ENCODE measurements around the gene ELMO1. TPM values are rescaled to one million over a fixed set of nuclear protein-coding genes. Genes with fewer than 3 reads are reported as not detected.
A peak's percentile ranks its signal among the peaks of the same experiment; 100 is the strongest.

The ELMO1 gene
- total and polyA plus RNA-seq, 2 of the 13 experiments (the other 11 are each of a cell fraction or from before 2014, with no cell fraction given), result 0.11 to 0.17 TPM

DNA sequence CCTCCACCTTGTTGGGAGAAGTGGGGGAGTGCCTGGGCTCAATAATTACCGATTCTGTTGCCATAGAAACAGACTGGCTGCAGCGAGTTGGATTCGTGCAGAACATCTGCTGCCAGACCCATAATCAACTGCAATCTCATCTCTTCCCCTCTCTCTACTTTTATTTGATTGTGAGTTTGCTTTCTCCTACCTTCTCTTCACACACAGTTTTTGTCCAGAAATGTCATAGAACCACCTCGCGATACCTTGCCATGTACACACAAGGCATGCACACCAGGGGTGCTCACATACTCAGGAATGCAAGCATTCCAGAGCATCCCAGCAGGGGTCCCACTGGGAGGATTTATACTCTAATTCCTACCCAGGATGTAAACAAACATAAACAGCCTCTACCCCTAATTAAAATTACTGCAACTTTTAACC lies 462.1 kb downstream of the ELMO1 start:
- Histone ChIP-seq H2AFZ (ENCODE audit: low read length) (no peak overlapping the region), H3K27me3 (ENCODE audit: control insufficient read depth in 1 of 2, insufficient read depth in 2 of 2, low read length in 2 of 2) (no peaks in the 10 kb centered on the region), H3K9me3 (ENCODE audit: low read length) (no peaks in the 10 kb centered on the region), H3K79me2 (ENCODE audit: insufficient read depth, low read length) (no peaks in the 10 kb centered on the region), H3K4me1 (ENCODE audit: insufficient read depth, low read length) (peaks cover 43% of the 10 kb centered on the region), H3K36me3 (replicated peaks in 1 of 2; ENCODE audit: control insufficient read depth in 1 of 2, insufficient read depth in 2 of 2, low read length in 2 of 2) (no peaks in the 10 kb centered on the region), H3K4me3 (replicated peaks in 1 of 3; ENCODE audit: insufficient read depth in 1 of 3, low read depth in 2 of 3, low read length in 3 of 3) (no peak overlapping the region), H3K27ac (ENCODE audit: extremely low read length, insufficient read depth, low read length) (no peak overlapping the region), H3K9ac (ENCODE audit: insufficient read depth, low read depth, low read length) (no peak overlapping the region), H3K4me2 (ENCODE audit: low read depth, low read length) (no peak overlapping the region), H4K20me1 (ENCODE audit: insufficient read depth, low read length) (no peaks in the 10 kb centered on the region)
- FAIRE-seq (no peak), DNase-seq (ENCODE audit: low spot score) (no peak), ATAC-seq (peak; percentile 47)
- in situ Hi-C loops (cut with HindIII; ENCODE audit: extremely low pct_ligation_motif_present, low pct_unique_long_range_greater_than_20kb) (no loop called here), intact Hi-C loops (cut with micrococcal nuclease; ENCODE audit: unreplicated experiment) (loop anchor here (2.0 kb wide), 1 partner anchor 212 kb away; no protein-coding TSS in a partner anchor)
- POLR2A ChIA-PET, result interaction anchor here (1.4 to 8.1 kb wide), 2 partner anchors 15 to 29 kb away, joined by 4 to 112 read pairs; no protein-coding TSS in a partner anchor
- BruUV-seq (replicated peaks), result no TSS peak
- TF ChIP-seq RFX3 (CRISPR knock-in tag; IDR thresholded peaks at IDR 0.05), result no peak
- TF ChIP-seq, protein P1, sequence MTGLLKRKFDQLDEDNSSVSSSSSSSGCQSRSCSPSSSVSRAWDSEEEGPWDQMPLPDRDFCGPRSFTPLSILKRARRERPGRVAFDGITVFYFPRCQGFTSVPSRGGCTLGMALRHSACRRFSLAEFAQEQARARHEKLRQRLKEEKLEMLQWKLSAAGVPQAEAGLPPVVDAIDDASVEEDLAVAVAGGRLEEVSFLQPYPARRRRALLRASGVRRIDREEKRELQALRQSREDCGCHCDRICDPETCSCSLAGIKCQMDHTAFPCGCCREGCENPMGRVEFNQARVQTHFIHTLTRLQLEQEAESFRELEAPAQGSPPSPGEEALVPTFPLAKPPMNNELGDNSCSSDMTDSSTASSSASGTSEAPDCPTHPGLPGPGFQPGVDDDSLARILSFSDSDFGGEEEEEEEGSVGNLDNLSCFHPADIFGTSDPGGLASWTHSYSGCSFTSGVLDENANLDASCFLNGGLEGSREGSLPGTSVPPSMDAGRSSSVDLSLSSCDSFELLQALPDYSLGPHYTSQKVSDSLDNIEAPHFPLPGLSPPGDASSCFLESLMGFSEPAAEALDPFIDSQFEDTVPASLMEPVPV (CRISPR knock-in tag; IDR thresholded peaks at IDR 0.05), result no peak
- no peak for TF ChIP-seq ATF7 (IDR thresholded peaks at IDR 0.05)
- no peak for TF ChIP-seq ATF7 (CRISPR knock-in tag; IDR thresholded peaks at IDR 0.05)
- WGBS (ENCODE audit: low lambda C conversion rate), result 99% methylated on average over 5 of the region's 5 CpGs
- CTCF ChIA-PET (ENCODE audit: low intra/inter-chr PET ratio, low total read pairs), result interaction anchor here (0.8 to 2.9 kb wide), 3 partner anchors 19 to 212 kb away, joined by 4 to 19 read pairs (median 6); no protein-coding TSS in a partner anchor

DNA sequence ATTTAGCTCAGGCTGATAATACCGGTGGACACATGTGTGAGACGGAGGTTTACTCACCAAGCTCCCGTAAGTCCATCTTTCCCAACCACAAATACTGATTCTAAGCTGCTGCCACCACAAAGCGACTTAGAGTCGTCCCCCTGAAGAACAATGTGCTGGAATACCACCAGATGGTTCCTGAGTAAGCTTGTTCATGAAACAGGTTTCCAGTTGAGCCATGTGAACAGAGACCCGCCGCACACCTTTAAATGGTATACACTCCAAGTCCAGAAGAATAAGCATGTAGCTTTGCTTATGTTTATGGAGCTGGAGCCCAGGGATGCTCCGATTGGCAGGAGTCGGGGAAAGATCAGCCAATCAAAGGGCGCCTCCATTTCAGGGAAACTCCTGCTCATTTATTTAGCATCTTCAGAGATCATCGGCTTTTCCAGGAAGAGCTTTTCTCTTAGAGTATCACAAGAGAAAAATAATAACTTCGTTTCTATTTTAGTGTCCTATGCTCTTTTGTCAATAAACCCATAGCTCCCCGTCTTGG lies 462.7 kb downstream of the ELMO1 start:
- DNase-seq (ENCODE audit: low spot score) (no peak), ATAC-seq (no peak), FAIRE-seq (no peak)
- Histone ChIP-seq H3K27ac (ENCODE audit: extremely low read length, insufficient read depth, low read length) (no peak overlapping the region), H2AFZ (ENCODE audit: low read length) (no peak overlapping the region), H3K9ac (ENCODE audit: insufficient read depth, low read depth, low read length) (no peak overlapping the region), H3K4me2 (ENCODE audit: low read depth, low read length) (no peak overlapping the region), H3K9me3 (ENCODE audit: low read length) (no peaks in the 10 kb centered on the region), H3K79me2 (ENCODE audit: insufficient read depth, low read length) (no peaks in the 10 kb centered on the region), H3K4me3 (replicated peaks in 1 of 3; ENCODE audit: insufficient read depth in 1 of 3, low read depth in 2 of 3, low read length in 3 of 3) (no peak overlapping the region), H4K20me1 (ENCODE audit: insufficient read depth, low read length) (no peaks in the 10 kb centered on the region), H3K27me3 (ENCODE audit: control insufficient read depth in 1 of 2, insufficient read depth in 2 of 2, low read length in 2 of 2) (no peaks in the 10 kb centered on the region), H3K4me1 (ENCODE audit: insufficient read depth, low read length) (peaks cover 45% of the 10 kb centered on the region), H3K36me3 (replicated peaks in 1 of 2; ENCODE audit: control insufficient read depth in 1 of 2, insufficient read depth in 2 of 2, low read length in 2 of 2) (no peaks in the 10 kb centered on the region)
- intact Hi-C loops (cut with micrococcal nuclease; ENCODE audit: unreplicated experiment) (loop anchor here (2.0 kb wide), 1 partner anchor 213 kb away; no protein-coding TSS in a partner anchor), in situ Hi-C loops (cut with HindIII; ENCODE audit: extremely low pct_ligation_motif_present, low pct_unique_long_range_greater_than_20kb) (no loop called here)
- 96% methylated on average over 13 of the region's 13 CpGs for WGBS (ENCODE audit: low lambda C conversion rate)
- ChIA-PET POLR2A (interaction anchor here (1.4 to 8.1 kb wide), 2 partner anchors 15 to 30 kb away, joined by 4 to 112 read pairs; no protein-coding TSS in a partner anchor), CTCF (ENCODE audit: low intra/inter-chr PET ratio, low total read pairs) (no interaction called here)
- TF ChIP-seq ZNF615 (CRISPR knock-in tag; IDR thresholded peaks at IDR 0.05; ENCODE audit: borderline replicate concordance), result no peak
- no peak for TF ChIP-seq ZNF282 (IDR thresholded peaks at IDR 0.05; ENCODE audit: partially characterized antibody)
- TF ChIP-seq DMAP1 (CRISPR knock-in tag; IDR thresholded peaks at IDR 0.05), result no peak
- TF ChIP-seq SYNCRIP (IDR thresholded peaks at IDR 0.05; ENCODE audit: insufficient read depth, low read depth, low read length), result no peak
- TF ChIP-seq, protein P2, sequence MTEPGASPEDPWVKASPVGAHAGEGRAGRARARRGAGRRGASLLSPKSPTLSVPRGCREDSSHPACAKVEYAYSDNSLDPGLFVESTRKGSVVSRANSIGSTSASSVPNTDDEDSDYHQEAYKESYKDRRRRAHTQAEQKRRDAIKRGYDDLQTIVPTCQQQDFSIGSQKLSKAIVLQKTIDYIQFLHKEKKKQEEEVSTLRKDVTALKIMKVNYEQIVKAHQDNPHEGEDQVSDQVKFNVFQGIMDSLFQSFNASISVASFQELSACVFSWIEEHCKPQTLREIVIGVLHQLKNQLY (CRISPR knock-in tag; IDR thresholded peaks at IDR 0.05), result no peak
- BruUV-seq (replicated peaks), result no TSS peak

Data from HepG2 (cell line).